IgD-negative memory B cell (primary cell): ENCODE results near the gene FBXO7. TPM values are rescaled to one million over a fixed set of nuclear protein-coding genes. Genes with fewer than 3 reads are reported as not detected.

Source experiments
- H3K27ac Mint-ChIP-seq, 3 donors: one replicate each; pipeline ENCODE4 v1.8.0; 2020 to 2022; ENCODE audit warnings: mild to moderate bottlenecking in 3 of 3, mixed read lengths in 3 of 3, moderate library complexity in 1 of 3
- H3K27me3 Mint-ChIP-seq: one replicate; pipeline ENCODE4 v1.8.0; 2021; ENCODE audit warnings: mixed read lengths
- H3K36me3 Mint-ChIP-seq: one replicate; pipeline ENCODE4 v1.8.0; 2020; ENCODE audit warnings: mild to moderate bottlenecking, mixed read lengths
- H3K4me1 Mint-ChIP-seq, 3 donors: one replicate each; pipeline ENCODE4 v1.8.0; 2020 to 2022; ENCODE audit warnings: mixed read lengths in 3 of 3, mild to moderate bottlenecking in 1 of 3
- H3K4me3 Mint-ChIP-seq, 4 donors: one replicate each; pipeline ENCODE4 v1.8.0; 2020 to 2022; ENCODE audit warnings: mild to moderate bottlenecking in 4 of 4, mixed read lengths in 4 of 4, moderate library complexity in 3 of 4
- H3K9me3 Mint-ChIP-seq, 3 donors: one replicate each; pipeline ENCODE4 v1.8.0; 2020 to 2021; ENCODE audit warnings: mixed read lengths in 3 of 3, mild to moderate bottlenecking in 1 of 3
- polyA plus RNA-seq: library from polyadenylated mRNA; unstranded; fragments of 300-500 nt; fragmentation: Illumina TruSeq; gene quantifications from one replicate; pipeline ENCODE4 v1.2.3, GENCODE V29; 2021

Gene FBXO7
- polyA plus RNA-seq, 1 donor from 2014 or later = 148 TPM

DNA sequence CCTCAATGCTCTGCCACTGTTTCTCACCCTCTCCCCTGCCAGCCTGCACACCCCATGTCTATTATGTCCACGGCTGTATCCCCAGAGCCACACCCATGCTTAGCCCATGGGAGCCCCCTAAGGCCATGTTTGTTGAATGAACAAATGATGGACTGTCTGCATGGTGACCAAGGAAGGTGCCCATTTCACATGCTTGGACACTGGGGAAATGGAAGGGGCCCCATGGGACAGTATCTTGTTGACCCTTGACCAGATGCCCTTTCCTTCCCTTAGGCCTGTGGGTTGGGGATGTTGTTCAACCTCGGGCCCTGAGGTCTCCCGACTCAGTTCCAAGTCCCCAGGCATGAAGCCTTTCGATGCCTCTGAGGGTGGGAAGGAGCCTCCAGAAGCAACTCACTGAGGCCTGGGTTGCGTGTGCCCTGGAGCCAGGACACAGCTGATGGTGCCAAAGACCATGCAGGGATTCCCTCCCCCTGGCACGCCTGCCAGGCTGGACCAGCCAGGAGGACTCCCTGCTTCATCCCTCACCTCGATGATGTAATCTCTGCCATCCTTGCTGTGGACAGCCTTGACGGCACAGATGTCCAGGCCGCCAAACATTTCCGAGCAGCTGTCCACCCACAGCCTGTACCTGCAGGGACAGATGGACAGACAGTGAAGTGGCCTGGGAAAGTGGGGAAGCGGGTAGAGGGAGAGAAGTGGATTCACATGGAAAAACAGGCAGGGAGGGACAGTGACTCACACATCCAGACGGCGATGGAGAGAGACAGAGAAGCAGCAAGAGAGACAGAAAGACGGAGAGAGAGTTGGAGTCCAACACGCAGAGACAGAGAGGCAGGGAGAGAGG lies 58.9 kb downstream of the FBXO7 start:
- peaks cover 0 to 5% (median 0%) of the 10 kb centered on the region in 3 donors for H3K9me3 Mint-ChIP-seq
- peaks cover 9% of the 10 kb centered on the region for H3K27me3 Mint-ChIP-seq
- no peaks in the 10 kb centered on the region for H3K4me1 Mint-ChIP-seq
- H3K27ac Mint-ChIP-seq = no peak overlapping the region
- H3K4me3 Mint-ChIP-seq = no peak overlapping the region
- no peaks in the 10 kb centered on the region for H3K36me3 Mint-ChIP-seq

DNA sequence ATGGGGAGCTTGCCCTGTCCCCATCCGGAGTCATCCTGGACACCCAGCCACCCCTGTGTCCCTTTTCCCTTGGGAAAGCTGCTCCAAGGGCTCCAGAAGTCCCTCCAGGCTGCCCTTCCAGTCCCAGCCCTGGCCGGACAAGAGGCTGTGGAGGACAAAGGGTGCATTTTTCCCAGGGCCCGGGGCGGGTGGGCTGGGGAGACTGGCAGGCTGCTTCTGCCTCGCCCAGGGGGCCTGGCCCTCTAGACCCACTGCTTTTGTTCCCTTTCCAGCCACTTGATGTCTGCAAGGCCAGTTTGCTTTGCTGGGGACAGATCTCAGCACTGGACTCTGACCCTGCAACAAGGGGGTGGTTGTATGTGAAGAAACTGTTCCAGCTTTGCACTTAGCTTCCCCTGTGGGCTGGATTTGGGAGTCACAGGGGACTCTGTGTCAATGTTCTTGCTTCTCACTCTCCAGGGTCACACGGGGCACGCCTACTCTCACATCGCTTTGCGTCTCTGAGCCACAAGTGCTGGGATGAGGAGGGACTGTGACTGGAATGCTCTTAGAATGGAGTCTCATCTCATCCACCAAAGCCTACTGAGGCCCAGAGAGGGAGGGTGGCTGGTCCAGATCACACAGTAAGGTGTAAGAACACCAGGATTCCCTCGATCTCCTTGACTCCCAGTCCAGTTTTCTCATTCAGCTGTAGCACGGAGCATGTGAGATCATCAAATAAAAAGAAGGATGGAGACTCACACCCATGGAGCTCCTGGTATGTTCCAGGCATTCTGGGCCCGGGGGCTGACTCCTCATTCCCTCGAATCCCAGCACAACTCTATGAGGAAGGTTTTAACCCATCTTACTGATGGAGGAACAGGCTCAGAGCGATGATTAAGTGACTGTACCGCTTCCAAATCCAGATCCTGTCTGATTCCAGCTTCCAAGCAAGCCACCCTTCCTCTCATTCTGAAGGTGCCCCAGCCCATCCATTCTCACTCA lies 59.9 kb downstream of the FBXO7 start:
- H3K4me3 Mint-ChIP-seq = no peak overlapping the region
- H3K4me1 Mint-ChIP-seq = no peaks in the 10 kb centered on the region
- H3K9me3 Mint-ChIP-seq = peaks cover 0 to 5% (median 0%) of the 10 kb centered on the region in 3 donors
- H3K27me3 Mint-ChIP-seq = peaks cover 9% of the 10 kb centered on the region
- no peak overlapping the region for H3K27ac Mint-ChIP-seq
- no peaks in the 10 kb centered on the region for H3K36me3 Mint-ChIP-seq

- peaks cover 9% of the 10 kb centered on the region for H3K27me3 Mint-ChIP-seq
- no peaks in the 10 kb centered on the region for H3K4me1 Mint-ChIP-seq
- H3K4me3 Mint-ChIP-seq = no peak overlapping the region
- peaks cover 0 to 5% (median 0%) of the 10 kb centered on the region in 3 donors for H3K9me3 Mint-ChIP-seq
- H3K36me3 Mint-ChIP-seq = no peaks in the 10 kb centered on the region
- no peak overlapping the region for H3K27ac Mint-ChIP-seq
Observed at GRCh38 chr22:32535531-32536190, 61.0 kb downstream of the FBXO7 start.

GRCh38 chr22:32536352-32536751 lies 61.7 kb downstream of the FBXO7 start:
- Mint-ChIP-seq H3K4me3 (no peak overlapping the region), H3K36me3 (no peaks in the 10 kb centered on the region), H3K27ac (no peak overlapping the region), H3K27me3 (peaks cover 9% of the 10 kb centered on the region), H3K4me1 (no peaks in the 10 kb centered on the region), H3K9me3 (peaks cover 0 to 5% (median 0%) of the 10 kb centered on the region in 3 donors)

GRCh38 chr22:32538521-32538920 lies 63.9 kb downstream of the FBXO7 start:
- H3K4me1 Mint-ChIP-seq = no peaks in the 10 kb centered on the region
- no peak overlapping the region for H3K27ac Mint-ChIP-seq
- peaks cover 0 to 5% (median 0%) of the 10 kb centered on the region in 3 donors for H3K9me3 Mint-ChIP-seq
- no peak overlapping the region for H3K4me3 Mint-ChIP-seq
- peaks cover 12% of the 10 kb centered on the region for H3K27me3 Mint-ChIP-seq
- H3K36me3 Mint-ChIP-seq = no peaks in the 10 kb centered on the region

- no peaks in the 10 kb centered on the region for H3K4me1 Mint-ChIP-seq
- H3K4me3 Mint-ChIP-seq = no peak overlapping the region
- peaks cover 12% of the 10 kb centered on the region for H3K27me3 Mint-ChIP-seq
- H3K36me3 Mint-ChIP-seq = no peaks in the 10 kb centered on the region
- no peak overlapping the region for H3K27ac Mint-ChIP-seq
- peaks cover 0 to 5% (median 0%) of the 10 kb centered on the region in 3 donors for H3K9me3 Mint-ChIP-seq
Observed at GRCh38 chr22:32539631-32540421, 65.2 kb downstream of the FBXO7 start.

- H3K9me3 Mint-ChIP-seq = peaks cover 0 to 5% (median 0%) of the 10 kb centered on the region in 3 donors
- no peak overlapping the region for H3K27ac Mint-ChIP-seq
- no peak overlapping the region for H3K4me3 Mint-ChIP-seq
- no peaks in the 10 kb centered on the region for H3K4me1 Mint-ChIP-seq
- H3K36me3 Mint-ChIP-seq = no peaks in the 10 kb centered on the region
- peaks cover 7% of the 10 kb centered on the region for H3K27me3 Mint-ChIP-seq
Observed at GRCh38 chr22:32541481-32541880, 66.9 kb downstream of the FBXO7 start.

GRCh38 chr22:32542066-32542676 lies 67.6 kb downstream of the FBXO7 start:
- Mint-ChIP-seq H3K9me3 (peaks cover 0 to 5% (median 0%) of the 10 kb centered on the region in 3 donors), H3K27ac (peak overlapping the region in 1 of 3 donors; percentile 15), H3K4me3 (no peak overlapping the region), H3K4me1 (no peaks in the 10 kb centered on the region), H3K27me3 (peaks cover 12% of the 10 kb centered on the region), H3K36me3 (no peaks in the 10 kb centered on the region)

DNA sequence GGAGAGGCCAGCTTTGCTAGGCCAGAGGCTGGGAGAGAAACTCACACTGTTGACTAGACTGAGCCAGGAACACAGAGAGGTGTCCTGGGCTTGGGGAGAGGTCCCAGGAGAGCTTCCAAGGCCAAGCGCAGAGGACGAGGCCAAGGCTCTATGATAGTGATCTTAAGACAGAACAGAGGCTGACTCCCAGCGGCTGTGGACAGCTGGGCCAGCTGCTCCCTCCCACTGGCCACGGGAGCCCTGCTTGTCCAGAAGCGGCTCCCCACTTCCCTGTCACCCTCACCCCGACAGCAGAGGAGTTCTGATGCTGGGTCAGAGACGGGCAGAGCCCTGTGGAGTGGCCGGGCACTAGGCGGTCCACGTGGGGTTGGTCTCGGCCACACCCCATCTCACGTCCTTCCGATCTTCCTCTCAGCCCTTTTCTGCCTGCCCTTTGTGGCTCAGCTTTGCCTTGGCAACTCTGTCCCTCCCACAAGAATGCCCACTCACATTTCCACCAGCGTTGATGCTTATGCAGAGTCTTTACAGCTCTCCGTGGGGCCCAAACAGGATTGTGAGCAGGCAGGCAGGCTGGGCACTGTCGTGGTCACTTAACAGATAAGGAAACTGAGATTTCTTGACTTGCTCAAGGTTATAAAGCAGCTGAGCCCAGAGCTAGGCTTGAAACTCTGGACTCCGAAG lies 68.2 kb downstream of the FBXO7 start:
- Mint-ChIP-seq H3K4me3 (no peak overlapping the region), H3K27me3 (peaks cover 16% of the 10 kb centered on the region), H3K36me3 (no peaks in the 10 kb centered on the region), H3K27ac (no peak overlapping the region), H3K9me3 (peaks cover 0 to 5% (median 0%) of the 10 kb centered on the region in 3 donors), H3K4me1 (no peaks in the 10 kb centered on the region)

DNA sequence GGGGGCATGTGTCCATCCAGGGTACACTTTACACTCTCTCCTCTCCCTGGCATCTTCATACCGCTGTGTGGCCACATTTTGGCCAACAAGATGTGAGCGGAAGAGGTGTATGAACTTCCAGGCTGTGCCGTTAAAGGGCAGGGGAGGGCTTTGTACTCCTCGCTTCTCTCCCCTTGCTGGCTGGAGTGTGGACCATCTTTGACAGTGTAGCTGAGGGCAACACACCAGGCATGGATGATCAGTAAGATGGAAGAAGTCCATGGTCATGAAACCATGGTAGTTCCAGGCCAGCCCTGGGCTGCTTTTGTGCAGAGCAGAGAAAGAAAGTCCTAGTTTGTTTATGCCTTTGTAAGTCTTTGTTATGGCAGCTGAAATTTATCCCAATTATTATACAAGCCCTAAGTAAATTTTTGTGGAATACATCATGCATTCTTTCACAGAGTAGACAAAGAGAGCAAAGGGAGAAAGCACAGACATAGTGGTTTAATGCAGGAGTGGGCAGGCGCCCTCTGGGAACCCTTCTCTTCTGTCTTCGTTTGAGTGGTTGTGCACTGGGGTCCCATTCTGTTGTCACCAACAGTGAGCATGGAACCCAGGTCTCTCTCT lies 70.4 kb downstream of the FBXO7 start:
- no peak overlapping the region for H3K4me3 Mint-ChIP-seq
- H3K36me3 Mint-ChIP-seq = no peaks in the 10 kb centered on the region
- H3K9me3 Mint-ChIP-seq = no peaks in the 10 kb centered on the region
- no peaks in the 10 kb centered on the region for H3K4me1 Mint-ChIP-seq
- peaks cover 19% of the 10 kb centered on the region for H3K27me3 Mint-ChIP-seq
- H3K27ac Mint-ChIP-seq = no peak overlapping the region

- Mint-ChIP-seq H3K36me3 (no peaks in the 10 kb centered on the region), H3K4me1 (no peaks in the 10 kb centered on the region), H3K4me3 (no peak overlapping the region), H3K9me3 (no peaks in the 10 kb centered on the region), H3K27ac (no peak overlapping the region), H3K27me3 (peaks cover 19% of the 10 kb centered on the region)
Observed at GRCh38 chr22:32545801-32546200, 71.2 kb downstream of the FBXO7 start.

- Mint-ChIP-seq H3K4me3 (no peak overlapping the region), H3K27me3 (peaks cover 18% of the 10 kb centered on the region), H3K9me3 (no peaks in the 10 kb centered on the region), H3K36me3 (no peaks in the 10 kb centered on the region), H3K4me1 (no peaks in the 10 kb centered on the region), H3K27ac (no peak overlapping the region)
Observed at GRCh38 chr22:32546496-32546895, 71.9 kb downstream of the FBXO7 start.

GRCh38 chr22:32546935-32547334 lies 72.3 kb downstream of the FBXO7 start:
- no peak overlapping the region for H3K27ac Mint-ChIP-seq

More at GRCh38 chr22:32546935-32547334, 72.3 kb downstream of the FBXO7 start:
- no peak overlapping the region for H3K4me3 Mint-ChIP-seq
- H3K9me3 Mint-ChIP-seq = no peaks in the 10 kb centered on the region
- H3K36me3 Mint-ChIP-seq = no peaks in the 10 kb centered on the region
- H3K4me1 Mint-ChIP-seq = no peaks in the 10 kb centered on the region
- peaks cover 15% of the 10 kb centered on the region for H3K27me3 Mint-ChIP-seq
